Activated T-cell treated with anti-CD3 and anti-CD28 coated beads for 1 hour (primary cell): ENCODE results near the gene DNMT3B.
"Not testable (repeated sequence)": the region's sequence is repeated elsewhere in the genome, so short reads cannot be mapped to it uniquely, and the experiment has no call there.

Source experiments
- DNase-seq: peaks from one replicate; pipeline ENCODE4 v3.0.0-alpha.2; 2020; ENCODE audit warnings: low read depth

DNMT3B gene

DNA sequence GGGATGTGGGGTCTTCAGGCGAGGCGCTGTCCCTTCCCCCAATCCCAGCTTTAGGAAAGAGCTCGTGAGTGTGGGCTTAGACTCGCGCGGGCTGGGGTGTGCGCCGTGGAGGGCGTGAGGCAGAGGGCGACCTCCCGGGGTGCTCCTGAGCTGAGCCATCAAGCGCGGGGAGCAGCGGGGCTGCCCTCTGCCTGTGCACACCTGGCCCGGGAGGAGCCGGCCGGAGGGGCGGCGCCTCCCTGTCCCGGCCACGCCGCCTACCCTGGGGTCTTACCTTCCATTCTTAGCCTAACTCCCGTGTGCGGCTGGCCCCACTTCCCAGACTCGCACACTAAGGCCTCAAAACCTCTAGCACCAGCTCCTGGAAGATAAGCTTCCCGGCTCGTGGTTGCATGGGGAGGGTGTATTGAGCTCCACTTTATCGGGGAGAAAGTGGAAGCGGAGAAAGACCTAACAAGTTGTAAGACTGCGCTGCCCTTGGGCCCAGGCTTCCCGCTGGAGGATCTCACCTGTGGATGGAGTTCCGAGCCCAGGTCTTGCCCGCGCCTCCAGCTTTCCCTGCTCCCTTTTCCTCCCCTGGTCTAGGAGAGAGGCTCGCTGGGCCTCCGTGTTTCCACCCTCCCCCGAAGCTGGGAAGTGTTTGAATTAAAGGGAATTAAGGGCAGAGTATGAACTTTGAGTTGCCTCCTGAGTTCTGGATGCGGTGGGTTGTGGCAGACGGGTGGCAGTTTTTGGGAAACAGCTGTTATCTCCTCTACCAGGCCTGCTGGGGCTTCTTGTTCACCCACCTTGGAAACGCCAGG is 1.2 kb downstream of the DNMT3B start:
- DNase-seq, result no peak

DNA sequence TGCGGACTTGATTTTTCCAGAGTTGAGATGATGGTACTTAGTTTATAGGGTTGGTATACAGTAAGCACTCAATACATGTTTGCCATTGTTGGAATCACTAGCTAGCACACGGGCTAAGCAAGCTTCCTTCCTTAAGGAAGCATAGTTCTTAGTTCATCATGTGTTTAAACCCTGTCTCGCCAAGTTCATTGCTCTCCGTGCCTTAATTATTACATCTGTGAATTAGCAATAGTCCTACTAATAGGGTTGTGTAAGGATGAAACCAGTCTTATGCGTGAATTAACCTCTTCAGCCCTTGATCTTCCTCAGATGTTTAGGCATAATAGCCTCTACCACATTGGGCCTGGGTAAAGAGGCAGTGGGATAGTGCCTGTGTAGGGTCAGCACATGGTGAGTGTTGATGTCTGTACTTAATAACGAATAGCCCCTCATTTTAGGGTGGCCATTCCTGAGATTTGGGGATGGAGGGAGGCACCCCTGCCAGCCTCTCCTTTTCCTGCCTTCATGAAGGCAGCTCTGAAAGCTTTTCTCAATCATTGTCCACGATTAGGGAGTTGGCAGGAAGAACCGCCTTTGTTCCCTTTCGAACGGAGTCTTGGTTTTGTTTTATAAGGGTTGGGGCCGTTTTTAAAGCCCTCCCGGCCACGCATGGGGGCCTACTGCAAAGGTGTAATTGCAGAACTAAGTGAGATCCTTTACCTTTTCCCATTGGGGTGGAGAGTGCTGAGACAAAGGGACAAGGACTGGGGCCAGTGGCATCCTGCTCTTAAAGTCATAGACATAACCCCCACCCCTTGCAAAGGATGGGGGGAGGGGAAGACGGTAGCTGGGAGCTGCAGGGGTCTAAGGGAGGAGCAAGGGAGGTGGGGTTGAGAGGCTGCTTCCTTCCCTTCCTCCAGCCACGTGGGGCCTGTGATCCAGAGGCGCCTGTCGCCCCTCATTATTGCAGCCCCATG is 2.1 kb downstream of the DNMT3B start:
- no peak for DNase-seq

DNA sequence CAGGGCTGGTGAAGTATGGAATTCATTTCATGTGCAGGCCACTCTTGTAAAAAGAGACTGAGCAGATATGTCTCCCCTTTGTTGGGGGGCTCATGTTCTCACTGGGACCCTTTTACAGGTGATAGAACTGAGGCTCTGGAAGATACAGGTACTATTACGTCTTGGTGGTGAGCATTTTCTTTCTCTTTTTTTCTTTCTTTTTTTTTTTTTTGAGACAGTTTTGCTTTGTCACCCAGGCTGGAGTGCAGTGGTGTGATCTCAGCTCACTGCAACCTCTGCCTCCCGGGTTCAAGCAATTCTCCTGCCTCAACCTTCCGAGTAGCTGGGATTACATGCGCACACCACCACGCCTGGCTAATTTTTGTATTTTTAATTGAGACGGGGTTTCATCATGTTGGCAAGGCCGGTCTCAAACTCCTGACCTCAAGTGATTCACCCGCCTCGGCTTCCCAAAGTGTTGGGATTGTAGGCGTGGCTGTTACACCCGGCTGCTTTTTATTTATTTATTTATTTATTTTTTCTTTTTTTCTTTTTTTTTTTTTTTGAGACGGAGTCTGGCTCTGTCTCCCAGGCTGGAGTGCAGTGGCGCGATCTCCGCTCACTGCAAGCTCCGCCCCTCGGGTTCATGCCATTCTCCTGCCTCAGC is 3.2 kb downstream of the DNMT3B start:
- not testable (repeated sequence) for DNase-seq

DNA sequence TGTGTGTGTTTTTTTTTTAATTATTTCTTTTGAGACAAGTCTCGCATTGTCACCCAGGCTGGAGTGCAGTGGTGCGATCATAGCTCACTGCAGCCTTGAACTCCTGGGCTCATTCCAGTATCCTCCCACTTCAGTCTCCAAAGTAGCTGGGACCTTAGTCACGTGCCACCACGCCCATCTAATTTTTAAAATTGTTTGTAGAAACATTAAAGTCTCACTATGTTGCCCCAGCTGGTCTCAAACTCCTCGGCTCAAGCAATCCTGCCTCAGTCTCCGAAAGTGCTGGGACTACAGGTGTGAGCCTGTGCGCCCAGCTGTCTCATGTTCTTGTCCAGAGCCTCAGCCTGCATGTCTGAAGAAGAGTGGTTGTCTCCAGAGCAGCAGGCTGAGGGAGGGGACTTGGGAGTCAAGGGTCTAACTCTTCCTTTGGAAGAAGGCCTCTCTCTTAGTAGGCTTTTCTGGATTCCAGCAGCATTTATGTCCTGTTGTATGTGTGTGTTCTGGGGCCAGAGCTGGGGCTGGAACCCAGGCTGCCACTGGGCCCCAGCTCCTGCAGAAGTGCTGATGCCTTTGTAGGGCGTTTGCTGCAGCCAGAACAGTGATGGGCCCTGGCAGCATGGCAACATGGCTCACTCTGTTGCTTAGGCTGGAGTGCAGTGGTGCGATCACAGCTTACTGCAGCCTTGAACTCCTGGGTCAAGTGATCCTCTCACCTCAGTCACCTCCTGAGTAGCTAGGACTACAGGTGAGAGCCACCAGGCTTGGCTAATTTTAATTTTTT is 5.4 kb downstream of the DNMT3B start:
- DNase-seq, result no peak

DNA sequence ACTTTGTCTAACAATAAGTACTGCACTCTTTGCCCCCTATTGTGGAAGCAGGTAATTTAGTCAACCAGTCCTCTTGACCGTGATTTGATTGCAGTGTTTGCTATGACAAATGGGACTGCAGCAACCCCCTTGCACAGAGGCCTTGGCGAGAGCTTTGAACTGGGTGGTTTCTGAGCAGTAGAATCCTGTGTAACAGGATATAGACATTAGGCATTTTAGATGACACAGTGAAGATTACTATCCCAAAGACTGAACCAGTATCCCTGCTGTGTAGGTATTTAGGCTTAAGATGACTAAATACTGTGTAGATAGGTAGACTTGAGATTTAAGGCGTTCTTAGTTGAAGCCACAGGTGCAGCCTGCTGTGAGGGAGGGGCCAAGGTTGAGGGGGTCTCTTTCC is 9.9 kb downstream of the DNMT3B start:
- DNase-seq, result no peak

DNA sequence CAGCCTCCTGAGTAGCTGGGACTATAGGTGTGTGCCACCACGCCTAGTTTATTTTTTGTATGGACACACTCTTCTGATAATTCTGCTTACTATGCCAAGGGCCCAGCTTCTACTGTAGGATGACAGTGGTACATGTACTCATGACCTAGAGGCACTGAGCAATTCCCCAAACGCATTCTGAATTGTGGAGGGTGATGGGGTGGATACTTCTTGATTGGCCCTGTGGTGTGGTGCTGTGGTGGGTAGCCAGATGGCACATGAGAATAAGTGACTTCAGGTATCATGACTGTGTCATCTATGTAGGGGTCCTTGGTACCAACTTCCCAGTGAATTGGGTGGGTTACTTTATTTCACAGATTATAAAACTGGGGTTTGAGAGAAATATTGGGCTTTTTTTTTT is 11.0 kb downstream of the DNMT3B start:
- DNase-seq, result no peak

DNA sequence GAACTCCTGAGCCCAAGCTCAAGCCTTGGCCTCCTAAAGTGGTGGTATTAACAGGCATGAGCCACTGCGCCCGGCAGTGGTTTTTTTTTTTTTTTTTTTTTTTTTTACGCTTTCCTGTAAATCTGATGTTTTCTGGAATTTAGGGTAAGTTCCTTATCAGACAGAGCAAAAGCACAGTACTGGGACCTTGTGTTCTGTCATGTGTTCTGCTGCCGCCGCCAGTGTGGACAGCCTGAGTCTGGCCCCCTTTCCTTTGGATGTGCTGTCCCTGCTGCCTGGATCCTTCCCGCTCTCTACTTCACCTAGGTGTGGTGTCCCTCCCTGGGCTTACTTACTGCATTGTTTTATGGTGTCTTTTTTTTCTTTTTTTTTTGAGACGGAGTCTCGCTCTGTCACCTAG is 11.7 kb downstream of the DNMT3B start:
- DNase-seq, result no peak

DNA sequence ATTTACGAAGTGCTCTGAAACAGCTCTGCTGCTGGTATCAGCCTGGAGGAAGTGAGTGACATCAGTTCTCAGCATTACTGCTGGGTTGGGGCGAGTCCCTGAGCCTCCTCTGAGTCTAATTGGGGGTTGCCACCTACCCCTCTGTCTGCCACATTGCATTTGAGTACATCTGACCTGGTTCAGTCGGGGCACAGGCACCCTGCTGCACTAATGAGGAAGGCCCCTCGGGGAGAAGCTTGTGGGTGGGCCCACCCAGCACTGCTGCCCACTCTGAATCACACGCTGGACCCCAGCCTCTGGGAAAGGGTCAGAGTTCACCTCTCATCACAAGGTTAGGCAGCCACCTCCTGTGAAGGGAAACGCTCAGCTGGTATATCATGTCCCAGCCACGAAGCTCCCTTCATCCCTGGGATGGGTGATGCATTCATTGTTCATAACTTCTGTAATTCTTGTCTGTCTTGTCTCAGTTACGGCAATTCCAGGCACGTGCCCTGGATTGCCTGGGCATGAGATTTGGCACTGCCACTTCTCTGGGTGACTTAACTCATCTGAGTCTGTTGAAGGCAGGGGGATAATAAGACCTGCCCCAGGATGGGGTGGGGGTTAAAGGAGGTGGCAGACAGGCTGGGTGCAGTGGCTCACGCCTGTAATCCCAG is 13.3 kb downstream of the DNMT3B start:
- DNase-seq, result no peak

DNA sequence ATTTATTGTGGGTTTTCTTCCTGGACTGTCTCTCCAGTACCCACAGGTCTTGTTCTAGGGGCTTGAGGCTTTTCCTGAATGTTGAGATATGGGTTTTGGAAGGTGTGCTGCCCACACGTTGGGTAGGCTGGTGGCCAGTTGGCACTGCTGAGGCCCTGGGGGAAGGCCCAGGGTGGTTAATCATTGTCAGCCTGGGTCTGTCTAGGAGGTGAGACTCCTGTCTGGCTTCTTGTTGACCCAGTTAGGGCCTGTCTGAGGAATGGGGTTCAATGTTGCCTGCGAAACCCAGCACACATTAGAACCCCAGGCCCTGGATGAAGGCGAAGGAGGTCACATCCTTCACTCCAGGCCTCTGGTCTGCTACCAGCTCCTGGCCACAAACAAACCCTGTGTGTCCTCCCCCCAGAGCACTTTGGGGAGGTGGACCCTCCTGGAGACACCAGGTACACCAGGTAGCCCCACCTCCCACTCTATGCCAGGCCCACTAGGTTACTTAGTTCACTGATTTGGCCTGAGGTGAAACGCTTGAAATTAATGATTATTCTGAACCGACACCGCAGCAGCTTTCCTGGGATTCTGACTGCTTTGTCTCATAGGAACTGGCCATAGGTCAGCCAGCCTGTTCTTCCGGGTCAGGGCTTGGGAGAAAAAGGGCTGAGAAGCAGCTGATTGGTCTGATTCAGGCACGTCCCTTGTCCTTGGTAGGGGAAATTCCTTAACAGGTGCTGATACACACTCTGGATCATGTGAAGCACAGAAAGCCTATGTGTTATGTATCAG is 15.2 kb downstream of the DNMT3B start:
- no peak for DNase-seq

DNA sequence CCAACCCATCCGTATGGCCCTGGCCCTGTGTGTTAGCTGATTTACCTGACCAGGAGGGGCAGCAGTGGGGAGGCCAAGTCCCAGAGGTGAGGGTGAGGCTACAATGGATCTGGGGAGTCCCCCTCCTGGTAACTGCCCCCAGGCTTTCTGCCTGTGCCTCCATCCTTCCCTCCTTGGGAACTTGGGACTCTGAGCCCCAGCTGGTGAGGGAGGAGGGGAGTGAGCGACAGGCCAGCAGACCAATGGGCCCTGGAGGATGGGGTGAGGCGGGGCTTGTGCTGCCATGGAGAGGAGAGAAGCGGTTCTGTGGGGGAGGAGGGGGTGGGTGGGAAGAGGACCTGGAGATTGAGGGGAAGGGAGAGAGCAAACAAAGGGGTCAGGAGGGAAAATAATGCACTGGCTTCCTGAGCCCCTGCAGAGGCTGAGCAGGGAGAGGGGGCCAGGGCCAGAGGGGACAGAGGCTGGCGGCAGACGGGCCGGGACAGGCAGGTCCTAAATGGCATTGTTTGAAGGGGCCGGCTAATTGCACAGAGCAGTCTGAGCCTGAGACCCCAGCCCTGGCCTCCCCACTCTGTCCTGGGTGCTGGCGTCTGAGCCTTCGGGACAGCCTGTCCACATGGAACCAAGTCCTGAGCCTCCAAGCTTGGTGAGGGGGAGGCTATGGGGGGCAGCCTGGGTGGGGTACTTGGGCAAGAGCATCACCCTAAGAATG is 17.5 kb downstream of the DNMT3B start:
- no peak for DNase-seq

DNA sequence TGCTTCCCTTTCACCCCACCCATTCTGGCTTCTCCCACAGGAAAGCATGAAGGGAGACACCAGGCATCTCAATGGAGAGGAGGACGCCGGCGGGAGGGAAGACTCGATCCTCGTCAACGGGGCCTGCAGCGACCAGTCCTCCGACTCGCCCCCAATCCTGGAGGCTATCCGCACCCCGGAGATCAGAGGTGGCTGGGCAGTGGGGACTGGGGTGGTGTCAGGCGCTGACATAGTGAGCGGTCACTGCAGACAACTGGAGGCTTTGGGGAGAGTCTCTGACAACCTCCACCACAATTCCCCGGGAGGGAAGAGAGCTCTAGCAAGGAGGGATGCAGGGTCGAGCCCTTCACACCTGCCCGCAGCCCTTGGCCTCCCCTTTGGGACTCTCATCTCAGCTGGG is 18.1 kb downstream of the DNMT3B start:
- DNase-seq, result no peak

DNA sequence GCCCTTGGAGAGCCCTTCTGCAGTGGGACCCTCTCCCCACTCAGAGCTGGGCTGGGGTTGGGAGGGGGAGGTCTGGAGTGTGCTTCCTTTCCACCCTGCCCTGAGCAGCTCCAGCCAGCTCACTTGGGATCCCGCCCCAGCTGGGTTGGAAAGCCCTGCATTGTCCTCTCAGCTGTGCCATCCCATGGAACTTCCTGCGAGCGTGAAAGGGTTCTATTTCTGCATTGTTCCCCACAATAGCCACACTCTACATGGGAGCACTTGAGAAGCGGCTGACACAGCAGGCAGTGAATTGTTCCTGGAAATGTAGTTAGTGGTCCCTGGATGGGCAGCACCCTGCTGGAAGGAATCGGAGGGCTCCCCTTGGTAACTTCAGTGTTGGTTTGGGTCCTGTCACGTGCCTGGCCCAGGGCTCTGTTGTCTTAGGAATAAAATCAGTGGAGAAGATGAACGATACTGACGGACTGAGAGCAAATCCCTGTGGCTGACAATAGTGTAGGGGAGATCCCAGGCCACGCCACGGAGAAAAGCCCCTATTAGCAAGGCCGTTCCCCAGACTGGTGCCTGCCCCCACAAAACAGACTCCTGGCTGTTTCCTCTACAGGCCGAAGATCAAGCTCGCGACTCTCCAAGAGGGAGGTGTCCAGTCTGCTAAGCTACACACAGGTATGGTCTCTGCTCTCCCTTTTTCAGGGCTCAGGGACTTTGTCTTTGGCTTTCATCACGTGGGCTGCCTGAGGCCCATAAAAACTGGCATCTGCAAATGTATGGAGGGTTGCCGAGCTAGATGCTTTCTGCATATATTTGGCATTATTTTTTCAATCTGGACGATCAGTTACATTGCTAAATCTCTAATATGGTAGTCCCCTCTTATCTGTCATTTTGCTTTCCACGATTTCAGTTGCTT is 18.8 kb downstream of the DNMT3B start:
- DNase-seq, result no peak

DNA sequence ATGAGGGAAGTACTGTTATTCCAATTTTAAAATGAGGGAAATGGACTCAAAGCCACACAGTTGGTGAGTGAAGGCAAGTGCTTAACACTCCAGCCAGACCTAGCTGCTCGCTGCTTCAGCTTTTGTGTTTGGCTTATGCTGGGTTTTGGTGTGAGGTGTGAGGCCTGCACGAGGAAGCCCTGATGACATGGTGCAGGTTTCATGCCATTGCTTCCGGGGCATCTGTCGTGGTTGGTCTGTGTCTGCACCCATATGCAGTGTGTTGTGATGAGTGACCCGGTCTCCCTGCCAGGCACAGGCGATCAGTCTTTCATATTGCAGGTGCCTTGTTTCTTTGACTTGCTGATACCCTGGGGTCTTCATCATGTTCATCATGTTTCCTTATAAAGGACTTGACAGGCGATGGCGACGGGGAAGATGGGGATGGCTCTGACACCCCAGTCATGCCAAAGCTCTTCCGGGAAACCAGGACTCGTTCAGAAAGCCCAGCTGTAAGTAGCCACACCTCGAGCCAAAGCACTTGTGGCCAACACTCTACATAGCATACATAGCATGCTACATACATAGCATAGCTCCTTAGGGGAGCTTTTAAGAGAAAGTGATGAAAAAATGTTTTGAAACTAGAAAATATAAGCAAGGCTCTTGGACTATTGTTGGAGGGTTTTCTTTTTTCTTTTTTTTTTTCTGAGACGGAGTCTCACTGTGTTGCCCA is 22.3 kb downstream of the DNMT3B start:
- DNase-seq, result no peak

DNA sequence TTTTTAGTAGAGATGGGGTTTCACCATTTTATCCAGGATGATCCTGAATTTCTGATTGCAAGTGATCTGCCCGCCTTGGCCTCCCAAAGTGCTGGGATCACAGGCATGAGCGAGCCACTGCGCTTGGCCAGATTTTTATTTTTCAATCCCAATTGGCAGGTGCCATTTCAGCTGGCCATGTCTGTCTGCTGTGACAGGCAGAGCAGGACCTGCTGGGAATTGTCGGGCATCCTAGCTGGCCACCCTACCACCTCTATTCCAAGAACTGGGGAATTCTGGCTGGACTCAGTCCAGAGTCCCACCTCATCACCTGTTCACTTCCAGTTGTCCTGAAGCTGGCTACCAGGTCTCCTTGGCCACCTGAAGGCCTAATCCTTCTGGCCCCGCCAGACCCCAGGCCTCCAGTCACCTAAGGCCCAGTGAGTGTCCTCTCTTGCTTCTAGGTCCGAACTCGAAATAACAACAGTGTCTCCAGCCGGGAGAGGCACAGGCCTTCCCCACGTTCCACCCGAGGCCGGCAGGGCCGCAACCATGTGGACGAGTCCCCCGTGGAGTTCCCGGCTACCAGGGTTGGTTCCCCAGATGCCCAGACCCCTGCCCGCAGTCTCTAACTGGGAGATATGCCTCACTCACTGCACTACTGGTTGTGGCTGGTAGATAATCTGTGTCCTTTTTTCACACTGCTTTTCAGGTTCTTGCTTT is 24.0 kb downstream of the DNMT3B start:
- DNase-seq, result no peak

DNA sequence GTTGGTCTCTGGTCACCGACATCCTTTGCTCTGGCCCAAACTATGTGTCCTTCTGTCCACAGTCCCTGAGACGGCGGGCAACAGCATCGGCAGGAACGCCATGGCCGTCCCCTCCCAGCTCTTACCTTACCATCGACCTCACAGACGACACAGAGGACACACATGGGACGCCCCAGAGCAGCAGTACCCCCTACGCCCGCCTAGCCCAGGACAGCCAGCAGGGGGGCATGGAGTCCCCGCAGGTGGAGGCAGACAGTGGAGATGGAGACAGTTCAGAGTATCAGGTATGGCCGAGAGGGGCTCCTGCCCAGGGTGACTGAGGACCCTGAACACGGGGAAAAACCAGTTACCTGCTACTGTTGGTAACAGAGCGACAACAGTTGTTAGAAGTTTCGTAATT is 25.0 kb downstream of the DNMT3B start:
- DNase-seq, result no peak

DNA sequence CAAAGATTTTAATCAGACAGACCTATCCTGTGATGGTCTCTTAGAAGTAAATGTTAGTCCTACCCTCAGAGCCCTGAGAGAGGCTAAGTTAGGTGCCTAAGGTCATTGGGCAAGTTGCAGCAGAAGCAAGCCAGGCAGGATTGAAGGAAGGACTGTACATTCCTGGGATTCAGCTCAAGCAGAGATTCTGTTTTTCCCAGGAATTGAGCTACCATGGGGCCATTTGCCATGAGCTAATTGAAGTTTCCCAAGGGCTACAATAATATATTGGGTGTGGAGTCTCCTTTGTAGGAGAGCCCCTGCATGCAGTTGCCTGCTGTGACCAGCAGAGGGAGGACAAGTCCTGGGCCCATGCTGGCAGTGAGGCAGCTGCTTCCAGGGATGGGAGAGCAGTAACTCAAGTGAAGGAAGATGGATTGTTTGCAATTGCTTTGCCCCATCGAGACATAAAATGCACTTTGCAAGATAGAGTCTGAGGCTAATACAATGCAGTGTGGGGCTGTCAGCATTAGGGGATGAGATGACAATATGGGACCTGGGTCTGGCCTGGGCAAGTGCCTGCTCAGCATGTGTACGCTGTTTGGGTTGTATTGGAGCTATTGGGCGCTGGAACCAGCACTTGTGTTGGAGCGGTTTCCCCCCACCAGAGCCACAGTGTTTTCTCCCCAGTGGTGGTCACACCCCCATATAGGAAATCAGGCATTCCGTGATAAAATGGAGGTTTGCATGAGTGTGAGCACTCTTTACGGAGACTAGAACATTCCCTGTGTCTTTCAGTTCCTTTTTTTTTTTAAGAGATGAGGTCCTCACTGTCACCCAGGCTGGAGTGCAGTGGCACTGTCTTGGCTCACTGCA is 27.9 kb downstream of the DNMT3B start:
- DNase-seq, result peak; percentile 66

DNA sequence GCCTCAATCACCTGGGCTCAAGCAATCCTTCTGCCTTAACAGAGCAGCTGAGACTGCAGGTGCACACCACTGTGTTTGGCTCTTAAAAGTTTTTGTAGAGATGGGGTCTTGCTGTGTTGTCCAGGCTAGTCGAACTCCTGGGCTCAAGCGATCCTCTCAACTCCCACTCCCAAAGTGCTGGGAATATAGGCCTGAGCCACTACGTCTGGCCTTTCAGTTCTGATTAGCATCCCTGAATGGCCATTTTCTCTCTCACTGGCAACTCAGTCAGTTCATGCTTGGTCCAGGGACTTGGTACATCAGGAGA is 28.5 kb downstream of the DNMT3B start:
- DNase-seq, result no peak
